G401 (cell line): ENCODE data around the gene CRTC2. TPM values are rescaled to one million over a fixed set of nuclear protein-coding genes. Genes with fewer than 3 reads are reported as not detected.

Experiments used
- DNase-seq: peaks from one replicate; pipeline ENCODE4 v3.0.0-alpha.2; 2015; ENCODE audit warnings: low spot score
- in situ Hi-C: cut with HindIII; loops from 2 replicates; pipeline ENCODE4 v1.10.0; 2016; ENCODE audit warnings: low sequenced_read_pairs, mixed read lengths
- total RNA-seq: library from RNA; depleted of rRNA; stranded (reverse); fragments of >200 nt; shearing (Covaris generic); gene quantifications from 2 replicates; pipeline ENCODE4 v1.2.3, GENCODE V29; 2014

The CRTC2 gene
- total RNA-seq, 1 experiment from 2014 or later: 3.6 TPM

DNA sequence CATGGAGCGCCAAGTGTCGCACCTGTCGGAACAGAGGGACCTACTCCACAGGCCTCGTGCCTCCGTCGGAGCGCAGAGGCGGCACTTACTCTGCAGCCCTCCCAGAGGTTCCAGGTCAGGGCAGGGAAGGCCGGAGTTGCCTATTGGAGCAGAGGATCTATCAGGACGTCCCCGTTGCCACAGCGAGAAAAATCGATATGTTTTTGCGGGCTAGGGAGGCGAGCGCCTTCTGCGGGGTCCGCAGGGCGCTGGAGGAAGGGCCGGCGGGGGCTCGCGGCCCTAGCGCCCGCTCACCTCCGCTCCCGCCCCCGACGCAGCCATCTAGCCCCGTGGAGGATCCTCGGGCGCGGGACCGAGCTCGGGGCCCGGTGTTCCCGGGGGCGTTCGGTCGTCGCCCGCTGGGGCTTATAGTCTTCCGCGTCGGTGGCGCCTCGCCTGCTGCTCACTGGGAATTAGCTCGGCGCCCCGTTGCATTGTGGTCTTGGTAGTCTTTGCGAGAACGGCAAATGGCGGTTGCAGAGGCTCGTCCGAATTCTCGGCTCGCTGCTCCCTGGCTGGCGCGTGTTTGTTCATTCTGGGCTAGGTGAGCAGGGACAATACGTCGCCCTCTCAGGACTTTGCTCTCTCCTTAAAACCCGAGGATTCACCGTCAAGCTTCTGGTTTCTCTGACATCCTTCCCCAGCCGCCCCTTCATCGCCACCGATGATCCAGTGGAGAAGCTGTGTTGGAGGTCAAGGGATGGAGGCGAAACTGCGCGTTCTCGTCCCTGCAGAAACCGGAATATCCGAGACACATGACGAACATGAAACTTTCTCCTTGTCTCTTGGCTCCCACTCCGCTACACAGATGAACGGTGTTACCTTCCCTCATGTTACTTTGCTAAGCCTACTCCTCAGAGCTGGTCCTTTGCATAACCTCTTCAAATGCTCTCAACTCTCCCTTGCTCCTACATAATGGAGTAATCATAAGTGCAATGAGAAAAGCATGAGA, 19.1 kb upstream of the CRTC2 start, which contains the start of gene JTB:
JTB (minus strand) TSS at position 425 of the 991 bp plus-strand sequence; CDS start at position 3, 422 bp downstream.
- peak; percentile 91 for DNase-seq
- in situ Hi-C loops: no loop called here

DNA sequence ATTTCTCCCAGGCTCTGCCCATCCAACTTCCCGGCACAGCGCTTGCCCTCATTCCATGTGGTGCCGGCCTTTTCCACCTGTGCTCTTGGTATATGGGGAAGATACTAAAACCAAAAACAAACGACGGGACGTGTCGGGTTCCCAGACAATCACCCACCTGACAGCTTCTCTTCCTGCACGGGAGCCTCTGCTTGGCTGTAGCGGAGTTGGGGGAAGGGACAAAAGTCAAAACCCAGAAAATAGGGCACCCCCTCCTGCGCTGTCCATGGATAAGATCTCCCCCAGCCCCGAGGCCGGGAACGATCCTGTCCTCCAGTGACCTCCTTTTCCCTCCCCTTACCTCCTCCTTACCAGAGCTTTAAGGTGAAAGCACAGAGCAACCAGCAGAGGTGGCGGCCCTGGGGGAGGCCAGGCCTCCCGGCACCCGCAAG, 18.4 kb upstream of the CRTC2 start:
- in situ Hi-C loops: no loop called here
- no peak for DNase-seq

DNA sequence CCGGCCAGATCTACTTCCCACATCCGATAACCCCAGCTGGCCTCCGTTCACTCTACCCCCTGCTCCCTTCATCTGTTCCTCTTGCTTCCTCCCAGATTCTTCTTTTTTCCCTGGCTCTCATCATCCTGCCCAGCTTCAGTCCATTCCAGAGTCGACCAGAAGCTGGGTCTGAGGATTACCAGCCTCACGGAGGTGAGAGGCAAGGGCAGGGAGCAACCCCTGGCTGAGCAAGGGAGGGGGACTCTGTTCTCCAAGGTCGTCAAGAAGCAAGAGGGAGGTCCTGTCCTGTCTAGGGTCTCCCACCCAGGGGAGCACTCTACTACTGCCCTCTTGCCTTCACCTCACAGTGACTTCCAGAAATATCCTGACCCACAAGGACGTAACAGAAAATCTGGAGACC, 15.1 kb upstream of the CRTC2 start:
- no peak for DNase-seq
- in situ Hi-C loops: no loop called here

DNA sequence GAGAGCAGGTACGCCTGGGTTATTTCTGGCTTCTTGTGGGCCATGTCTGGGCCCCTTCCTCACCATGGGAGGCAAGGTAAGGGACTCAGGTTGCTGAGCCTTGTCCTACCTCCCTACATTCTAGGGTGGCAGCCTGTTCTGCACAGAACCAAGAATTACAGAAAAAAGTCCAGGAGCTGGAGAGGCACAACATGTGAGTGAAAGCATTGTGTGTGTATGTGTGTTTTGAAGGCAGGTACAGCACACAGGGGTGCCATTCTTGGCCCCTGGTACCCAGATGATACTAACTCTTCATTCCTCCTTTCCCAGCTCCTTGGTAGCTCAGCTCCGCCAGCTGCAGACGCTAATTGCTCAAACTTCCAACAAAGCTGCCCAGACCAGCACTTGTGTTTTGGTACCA, 14.7 kb upstream of the CRTC2 start:
- in situ Hi-C loops: no loop called here
- DNase-seq: no peak

DNA sequence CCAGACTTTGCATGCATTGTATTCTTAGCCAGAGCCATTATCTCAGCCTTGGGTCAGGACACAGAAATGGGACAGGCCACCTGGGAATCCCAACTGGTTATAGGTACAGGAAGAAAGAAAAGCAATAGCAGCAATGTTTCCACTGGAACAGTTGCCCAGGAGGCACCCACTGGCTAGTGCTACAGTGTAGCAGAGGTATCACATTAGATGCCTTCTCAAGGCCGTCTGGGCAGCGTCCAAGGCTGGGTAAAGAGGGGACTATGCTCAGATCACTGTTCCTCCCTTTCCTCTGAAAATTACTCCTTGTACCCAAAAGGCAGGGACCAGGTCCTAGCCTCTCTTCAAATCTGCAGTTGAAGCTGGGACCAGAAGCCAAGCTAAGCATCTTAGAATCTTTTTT, 11.9 kb upstream of the CRTC2 start:
- in situ Hi-C loops: no loop called here
- no peak for DNase-seq

DNA sequence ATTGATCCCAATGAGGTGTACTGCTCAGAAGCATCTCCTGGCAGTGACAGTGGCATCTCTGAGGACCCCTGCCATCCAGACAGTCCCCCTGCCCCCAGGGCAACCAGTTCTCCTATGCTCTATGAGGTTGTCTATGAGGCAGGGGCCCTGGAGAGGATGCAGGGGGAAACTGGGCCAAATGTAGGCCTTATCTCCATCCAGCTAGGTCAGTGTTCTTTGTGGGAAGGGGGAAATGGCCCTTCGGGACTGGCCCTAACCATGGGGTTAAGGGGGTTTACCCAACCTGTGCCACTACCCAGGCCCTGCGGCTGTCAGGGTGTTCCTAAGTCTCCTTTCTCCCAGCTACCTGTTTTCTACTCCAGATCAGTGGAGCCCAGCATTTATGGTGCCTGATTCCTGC, 10.6 kb upstream of the CRTC2 start:
- in situ Hi-C loops: no loop called here
- no peak for DNase-seq

DNA sequence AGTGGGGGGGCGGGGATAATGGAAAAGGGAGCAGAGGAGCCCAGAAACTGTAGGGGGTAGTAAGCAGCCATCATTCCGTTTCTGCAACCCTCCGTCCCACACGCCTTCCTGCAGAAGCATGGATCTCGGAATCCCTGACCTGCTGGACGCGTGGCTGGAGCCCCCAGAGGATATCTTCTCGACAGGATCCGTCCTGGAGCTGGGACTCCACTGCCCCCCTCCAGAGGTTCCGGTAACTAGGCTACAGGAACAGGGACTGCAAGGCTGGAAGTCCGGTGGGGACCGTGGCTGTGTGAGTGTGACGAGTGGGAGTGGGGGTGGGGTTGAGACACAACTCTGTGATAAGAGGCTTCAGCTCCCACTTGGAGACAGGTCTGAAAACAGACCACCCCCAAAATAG, 10.0 kb upstream of the CRTC2 start:
- DNase-seq: no peak
- in situ Hi-C loops: no loop called here

DNA sequence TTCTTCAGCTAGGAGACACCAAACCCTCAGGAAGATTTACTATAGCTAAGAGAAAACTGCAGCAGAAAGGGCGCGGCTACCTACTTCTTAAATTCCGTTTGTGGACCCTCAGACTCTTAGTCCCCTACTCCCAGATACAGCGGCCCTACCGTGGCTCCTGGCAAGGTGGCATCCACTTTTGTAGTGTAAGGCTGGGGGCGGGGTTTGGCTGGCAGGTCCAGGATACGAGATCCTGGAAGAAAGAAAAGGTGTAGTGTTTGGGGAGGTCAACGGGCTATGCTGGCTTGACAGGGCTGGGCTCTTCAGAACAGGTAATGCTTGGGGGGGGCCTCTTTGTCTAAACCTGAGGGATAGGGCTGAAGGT, 9.6 kb upstream of the CRTC2 start:
- DNase-seq: peak; percentile 72
- in situ Hi-C loops: no loop called here

DNA sequence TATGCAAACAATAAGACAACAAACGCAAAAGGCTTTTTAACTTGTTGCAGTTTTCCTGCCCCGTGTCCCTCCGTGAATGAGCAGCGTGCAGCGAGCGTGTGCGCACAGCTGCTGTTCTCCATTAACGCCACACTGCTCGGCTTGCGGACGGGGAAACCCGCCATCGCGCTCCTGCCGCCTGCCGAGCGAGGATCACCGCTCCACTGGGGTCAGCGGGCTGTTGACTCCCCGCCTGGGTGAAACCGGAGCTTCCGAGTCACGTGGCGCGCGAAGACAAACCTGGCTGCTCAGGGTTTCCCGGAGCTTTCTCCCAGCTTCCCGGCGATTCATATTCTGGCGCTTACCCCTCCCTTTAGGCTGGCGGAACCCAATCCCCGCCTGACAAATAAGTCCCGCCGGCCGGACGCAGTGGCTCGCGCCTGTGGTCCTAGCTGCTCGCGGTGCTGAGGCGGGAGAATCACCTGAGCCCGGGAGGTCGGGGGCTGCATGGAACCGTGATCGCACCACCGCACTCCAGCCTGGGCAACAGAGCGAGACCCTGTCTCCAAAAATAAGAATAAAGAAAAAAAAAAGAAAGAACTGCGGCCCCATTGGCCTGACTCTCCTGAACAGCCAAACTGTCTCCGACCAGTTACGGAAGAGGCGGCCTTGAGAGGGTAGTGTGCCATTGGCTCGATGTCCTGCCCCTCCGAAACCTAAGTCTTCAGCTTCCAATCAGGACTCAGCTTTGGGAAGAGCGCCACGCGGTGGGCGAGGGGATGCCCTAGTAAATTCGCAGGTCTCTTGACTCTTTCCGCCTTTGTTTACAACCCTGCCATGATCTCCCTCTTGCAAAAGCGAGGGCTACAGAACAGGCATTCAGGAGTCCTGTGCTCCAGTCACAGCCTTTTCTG, 8.9 kb upstream of the CRTC2 start, which contains the start of gene CREB3L4:
CREB3L4 (plus strand) TSS at position 796 of the 893 bp plus-strand sequence. CDS start 624 bp downstream, outside the sequence.
- in situ Hi-C loops: no loop called here
- peak; percentile 99 for DNase-seq

DNA sequence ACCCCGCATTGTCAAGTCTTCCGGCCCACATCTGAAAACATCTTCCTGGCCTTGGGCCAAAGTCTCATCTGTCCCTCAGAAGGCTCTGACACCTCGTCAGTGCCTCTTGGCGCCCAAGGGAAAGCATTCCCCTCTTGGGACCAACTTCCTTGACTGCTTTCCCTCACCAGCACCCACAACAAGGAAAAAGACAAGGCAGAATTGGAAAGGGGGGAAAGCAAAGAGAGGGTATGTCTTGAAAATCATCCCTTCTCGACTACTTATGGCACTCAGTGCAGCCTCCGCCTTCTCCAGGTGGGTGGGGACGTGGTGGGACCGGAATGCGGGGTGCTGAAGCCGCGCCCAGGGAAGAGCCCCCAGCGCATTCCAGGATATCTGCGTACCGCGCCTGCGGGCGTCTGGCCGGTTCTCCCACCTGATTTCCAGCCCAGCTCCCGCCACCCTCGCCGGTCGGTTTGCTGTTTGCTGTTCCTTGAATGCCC, 5.5 kb upstream of the CRTC2 start:
- DNase-seq: no peak
- in situ Hi-C loops: no loop called here

DNA sequence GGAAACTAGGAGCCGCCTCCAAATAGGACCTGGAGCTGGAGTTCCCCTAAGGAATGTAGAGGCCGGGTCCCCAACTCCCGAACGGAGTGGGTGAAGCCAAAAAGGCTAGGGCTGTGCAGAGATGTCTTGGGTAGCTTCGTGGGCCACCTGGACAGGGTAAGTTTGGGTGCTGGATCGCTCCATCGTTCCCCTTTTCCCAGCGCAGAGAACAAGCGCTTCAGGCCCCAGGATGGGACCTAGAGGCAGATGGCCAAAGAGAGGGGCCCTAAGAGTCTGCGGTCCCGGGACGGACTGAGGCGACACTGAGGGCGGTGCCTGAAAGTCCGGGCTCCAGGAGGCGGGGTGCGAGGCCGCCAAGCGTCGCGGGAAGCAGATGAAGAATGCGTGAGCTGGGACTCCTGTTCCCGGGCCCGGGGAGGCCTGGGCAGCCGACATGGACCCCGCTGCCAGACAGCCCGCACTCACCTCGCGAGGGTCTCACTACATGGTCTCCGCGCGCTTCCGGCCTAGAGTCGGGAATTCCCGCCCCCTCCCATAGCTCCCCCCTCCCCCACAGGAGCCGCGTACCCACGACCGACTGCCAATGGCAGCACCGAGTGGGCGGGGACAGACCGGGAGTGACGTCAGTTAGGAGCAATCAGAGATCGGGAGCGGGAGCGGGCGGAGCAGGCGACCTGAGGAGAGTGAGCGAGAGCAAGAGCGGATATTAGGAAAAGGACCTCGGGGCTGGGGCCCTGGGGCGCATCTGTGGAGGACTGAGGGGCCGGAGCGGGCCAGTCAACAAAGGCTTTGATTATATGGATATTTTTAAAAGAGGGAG, 4.8 kb upstream of the CRTC2 start, which contains the start of gene SLC39A1:
SLC39A1 (minus strand) TSS at position 508 of the 820 bp plus-strand sequence. CDS start 822 bp downstream, outside the sequence.
- in situ Hi-C loops: no loop called here
- peak; percentile 99 for DNase-seq

DNA sequence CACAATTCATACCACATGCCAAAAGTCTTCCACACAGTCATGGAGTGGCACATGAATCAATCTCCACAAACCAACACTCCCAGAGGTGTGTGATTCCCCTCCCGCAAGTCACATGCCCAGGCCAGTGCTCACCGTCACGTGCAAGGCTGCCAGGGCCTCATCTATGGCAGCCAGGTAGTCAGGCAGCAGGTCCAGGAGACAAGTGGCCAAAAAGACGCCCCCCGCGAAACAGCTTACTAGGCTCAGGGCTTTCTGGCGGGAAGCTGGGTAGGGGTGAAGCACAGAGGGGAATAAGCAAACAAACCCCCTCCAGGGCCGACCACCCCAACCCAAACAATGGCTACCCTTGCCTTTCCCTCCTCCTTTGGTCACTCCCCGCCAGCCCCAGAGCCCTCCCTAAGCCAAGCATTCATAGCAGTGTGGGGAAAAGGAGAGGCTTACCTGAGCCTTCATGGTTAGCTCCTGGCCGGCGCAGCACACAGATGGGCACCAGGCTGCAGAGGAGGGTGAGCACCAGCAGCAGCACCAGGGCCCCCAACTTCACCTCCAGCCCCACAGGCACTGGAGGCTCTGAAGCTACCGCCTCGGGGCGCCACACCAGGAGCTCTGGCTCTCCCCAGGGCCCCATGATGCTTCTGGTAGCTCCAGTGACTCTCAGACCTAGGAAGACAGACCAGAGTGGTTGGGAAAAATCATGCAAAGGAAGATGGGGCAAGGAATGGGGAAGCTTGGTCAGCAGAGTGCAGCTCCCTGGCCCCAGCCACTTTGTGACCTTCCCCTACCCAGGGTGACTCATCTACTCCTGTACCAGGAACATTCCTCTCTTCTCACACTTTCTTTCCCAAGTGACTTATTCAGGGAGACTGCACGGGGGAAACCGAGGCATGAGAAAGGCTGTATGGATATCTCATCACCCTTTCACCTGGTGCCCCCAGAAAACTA, 3.9 kb upstream of the CRTC2 start:
- no peak for DNase-seq
- in situ Hi-C loops: no loop called here

DNA sequence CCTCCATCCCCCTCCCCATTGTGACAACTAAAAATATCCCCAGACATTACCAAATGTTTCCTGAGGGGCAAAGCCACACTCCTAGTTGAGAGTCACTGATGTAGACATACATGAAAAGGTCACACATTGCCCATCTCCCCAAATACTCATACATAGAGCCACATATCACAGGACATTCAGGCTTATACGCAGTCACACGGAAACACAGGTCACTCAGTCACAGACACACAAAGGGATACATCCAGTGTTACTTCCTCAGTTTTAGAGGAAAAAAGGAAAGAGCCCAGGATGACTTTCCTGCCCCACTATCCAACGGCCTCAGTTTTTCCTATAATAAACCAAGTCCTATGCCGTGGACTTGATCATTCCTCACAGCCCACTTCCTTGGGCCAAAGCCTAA, 3.0 kb upstream of the CRTC2 start:
- in situ Hi-C loops: no loop called here

DNA sequence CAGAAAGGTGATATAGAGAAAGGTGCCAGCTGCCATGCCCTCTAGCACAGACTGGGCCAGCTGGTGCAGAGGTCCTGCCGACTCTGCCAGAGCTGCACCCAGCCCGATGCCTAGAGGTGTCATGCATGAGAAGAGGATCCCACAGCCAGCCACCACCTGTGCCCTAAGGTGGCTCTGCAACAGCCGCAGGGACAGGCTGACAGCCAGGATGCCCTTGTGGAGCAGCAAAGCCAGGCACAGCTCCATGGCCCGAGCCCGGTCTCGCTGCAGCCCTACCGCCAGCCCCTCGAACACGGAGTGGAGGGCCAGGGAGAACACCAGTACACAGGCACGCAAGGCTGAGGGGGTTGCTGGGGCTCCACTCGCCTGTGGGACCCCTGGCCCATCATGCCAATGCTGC, 1.8 kb upstream of the CRTC2 start:
- in situ Hi-C loops: no loop called here
- no peak for DNase-seq

More for the DNA sequence above, 3.0 kb upstream of the CRTC2 start:
- DNase-seq: no peak

DNA sequence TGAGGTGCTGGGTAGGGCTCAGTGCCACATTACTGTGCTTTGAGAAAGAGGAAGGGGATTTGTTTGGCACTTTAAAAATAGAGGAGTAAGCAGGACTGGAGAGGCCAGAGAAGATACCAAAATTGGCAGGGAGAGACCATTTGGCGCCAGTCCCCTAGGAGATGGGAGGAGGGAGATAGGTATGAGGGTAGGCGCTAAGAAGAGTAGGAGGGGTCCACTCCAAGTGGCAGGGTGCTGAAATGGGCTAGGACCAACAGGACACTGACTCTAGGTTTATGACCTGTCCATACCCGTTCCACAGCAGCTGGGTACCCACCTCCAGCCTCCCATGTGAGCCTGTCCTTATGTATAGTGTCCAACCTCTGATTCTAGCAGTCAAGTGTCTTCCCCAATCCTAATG, 1.0 kb upstream of the CRTC2 start:
- DNase-seq: no peak
- in situ Hi-C loops: no loop called here

DNA sequence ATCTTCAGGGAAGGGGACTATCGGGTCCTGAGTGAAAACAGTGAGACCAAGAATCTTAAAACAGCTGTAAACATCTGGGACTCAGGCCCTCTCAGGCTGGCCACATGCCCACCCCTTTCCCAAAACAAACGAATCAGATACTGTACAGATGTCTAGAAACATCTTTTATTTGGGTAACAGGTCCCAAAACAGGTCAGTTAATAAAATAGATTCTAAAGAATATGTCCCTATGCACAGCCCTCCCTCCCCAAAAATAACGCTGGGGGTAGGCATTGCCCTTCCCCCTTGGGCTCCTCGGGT, 499 bp upstream of the CRTC2 start:
- in situ Hi-C loops: no loop called here
- no peak for DNase-seq

DNA sequence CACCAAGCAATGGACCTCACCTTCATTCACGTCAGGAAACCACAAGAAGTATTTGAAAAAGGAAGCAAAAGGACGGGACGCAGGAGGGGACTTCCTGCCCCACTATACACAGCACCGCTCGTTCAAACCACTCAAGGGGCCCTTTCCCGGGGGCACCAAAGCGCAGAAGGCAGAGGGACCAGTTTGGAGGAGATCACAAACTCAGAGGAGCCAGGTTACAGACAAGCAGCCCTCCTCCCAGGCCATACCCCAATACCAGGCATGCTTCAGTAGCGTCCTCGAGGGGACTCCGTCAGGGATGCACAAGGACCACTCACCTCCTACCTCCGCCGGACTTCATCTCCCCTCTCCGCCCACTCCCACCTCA, 685 bp downstream of the CRTC2 start:
- DNase-seq: no peak
- in situ Hi-C loops: no loop called here
